Prostate gland (tissue), 2 donors: Measurements from ENCODE around the gene ELF3.

ENCODE experiments used
- POLR2A ChIP-seq: fragments of 450-650 bp; IDR thresholded peaks from one replicate; pipeline ENCODE4 v1.6.1; 2016; ENCODE audit warnings: antibody characterized with exemption, mild to moderate bottlenecking
- TF ChIP-seq, protein P1 (sequence below), 4 experiments: fragments of 200-600 bp in 2 of 4; fragments of 450-650 bp in 2 of 4; sonication (generic) in 2 of 4; IDR thresholded peaks; 1 replicate in 3 of 4; 2 replicates in 1 of 4; pipeline ENCODE4 v1.5.1; 2016 to 2019; ENCODE audit warnings: antibody characterized with exemption in 4 of 4, mild to moderate bottlenecking in 2 of 4, moderate library complexity in 2 of 4

DNA sequence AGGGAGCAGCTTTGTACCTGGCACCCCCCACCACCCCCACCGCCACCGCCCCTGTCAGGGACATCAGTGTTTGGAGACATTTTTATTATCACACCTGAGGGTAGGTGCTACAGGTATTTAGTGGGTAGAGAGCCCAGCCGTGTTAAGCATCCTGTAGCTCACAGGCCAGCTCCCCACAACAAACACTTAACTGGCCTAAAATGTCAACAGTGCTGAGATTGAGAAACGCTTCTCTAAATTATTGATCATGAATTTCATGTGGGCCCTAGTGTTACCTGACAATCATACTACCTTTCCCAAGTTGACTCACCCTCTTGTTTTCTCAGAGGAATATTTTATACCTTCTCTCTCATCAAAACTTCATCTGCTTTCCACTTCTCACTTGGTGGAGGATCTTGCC lies 21.4 kb downstream of the ELF3 start:
- TF ChIP-seq, protein P1, sequence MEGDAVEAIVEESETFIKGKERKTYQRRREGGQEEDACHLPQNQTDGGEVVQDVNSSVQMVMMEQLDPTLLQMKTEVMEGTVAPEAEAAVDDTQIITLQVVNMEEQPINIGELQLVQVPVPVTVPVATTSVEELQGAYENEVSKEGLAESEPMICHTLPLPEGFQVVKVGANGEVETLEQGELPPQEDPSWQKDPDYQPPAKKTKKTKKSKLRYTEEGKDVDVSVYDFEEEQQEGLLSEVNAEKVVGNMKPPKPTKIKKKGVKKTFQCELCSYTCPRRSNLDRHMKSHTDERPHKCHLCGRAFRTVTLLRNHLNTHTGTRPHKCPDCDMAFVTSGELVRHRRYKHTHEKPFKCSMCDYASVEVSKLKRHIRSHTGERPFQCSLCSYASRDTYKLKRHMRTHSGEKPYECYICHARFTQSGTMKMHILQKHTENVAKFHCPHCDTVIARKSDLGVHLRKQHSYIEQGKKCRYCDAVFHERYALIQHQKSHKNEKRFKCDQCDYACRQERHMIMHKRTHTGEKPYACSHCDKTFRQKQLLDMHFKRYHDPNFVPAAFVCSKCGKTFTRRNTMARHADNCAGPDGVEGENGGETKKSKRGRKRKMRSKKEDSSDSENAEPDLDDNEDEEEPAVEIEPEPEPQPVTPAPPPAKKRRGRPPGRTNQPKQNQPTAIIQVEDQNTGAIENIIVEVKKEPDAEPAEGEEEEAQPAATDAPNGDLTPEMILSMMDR (IDR thresholded peaks at IDR 0.05) = no peak
- no peak for TF ChIP-seq POLR2A
